ENCODE measurements around the gene SYNE3. TPM values are rescaled to one million over a fixed set of nuclear protein-coding genes. Genes with fewer than 3 reads are reported as not detected.

SYNE3 gene
- total and polyA plus RNA-seq, 9 of the 15 experiments (the other 6 are each of a cell fraction or from before 2014, with no cell fraction given) = 0.04 to 3.1 (median 0.55) TPM

GRCh38 chr14:95496690-95497259, 19.7 kb downstream of the SYNE3 start:
- Histone ChIP-seq H3K36me3 (ENCODE audit: control insufficient read depth, insufficient read depth, low read length) (no peaks in the 10 kb centered on the region), H2AFZ (ENCODE audit: low read depth, low read length) (no peak overlapping the region), H3K79me2 (ENCODE audit: control insufficient read depth, insufficient read depth, low read length) (no peaks in the 10 kb centered on the region), H3K9me1 (ENCODE audit: control insufficient read depth, insufficient read depth, low read length) (no peaks in the 10 kb centered on the region), H3K27ac (ENCODE audit: extremely low read depth, low read depth, low read length) (no peak overlapping the region), H4K20me1 (replicated peaks; ENCODE audit: control insufficient read depth, insufficient read depth, low read length) (no peaks in the 10 kb centered on the region; the same call in 1 of the 2 replicates), H3K4me2 (ENCODE audit: insufficient read depth, low read length) (no peak overlapping the region), H3K9ac (ENCODE audit: insufficient read depth in 1 of 2, low read depth in 2 of 2, low read length in 2 of 2) (no peak overlapping the region), H3K9me3 (replicated peaks; ENCODE audit: control insufficient read depth, insufficient read depth, low read depth, low read length) (no peaks in the 10 kb centered on the region), H3K4me1 (replicated peaks in 1 of 2; ENCODE audit: control insufficient read depth in 2 of 2, insufficient read depth in 2 of 2, low read length in 2 of 2) (no peaks in the 10 kb centered on the region; a peak in 2 of 5 replicates), H3K27me3 (ENCODE audit: control insufficient read depth in 2 of 2, insufficient read depth in 2 of 2, low read length in 2 of 2) (no peaks in the 10 kb centered on the region; a peak in 1 of 5 replicates), H3K4me3 (no peak overlapping the region)
- no TSS peak for BruUV-seq (replicated peaks)
- in situ Hi-C loops (cut with MboI) (no loop called here), intact Hi-C loops (cut with micrococcal nuclease) (no loop called here)
- 40% methylated on average over 4 of the region's 4 CpGs for WGBS (ENCODE audit: insufficient coverage, low coverage, missing lambda C conversion rate)
- TF ChIP-seq SPI1 (IDR thresholded peaks at IDR 0.05; ENCODE audit: borderline replicate concordance, low read depth, low read length) (peak; percentile 44; the same call in 1 of the 2 replicates), ZNF507 (tag; conservative IDR thresholded peaks at IDR 0.05) (peak; percentile 59), CBX5 (IDR thresholded peaks at IDR 0.05; ENCODE audit: borderline replicate concordance, low read depth) (no peak), TAL1 (IDR thresholded peaks at IDR 0.05) (no peak)
- ChIA-PET POLR2A (interaction anchor here (0.6 kb wide), 1 partner anchor 8 kb away, joined by 3 read pairs; no protein-coding TSS in a partner anchor), CTCF (ENCODE audit: low intra/inter-chr PET ratio) (no interaction called here)
- FAIRE-seq = no peak
- ATAC-seq = no peak
- no peak for DNase-seq (ENCODE audit: extremely low read depth in 1 of 4, low spot score in 3 of 4)

DNA sequence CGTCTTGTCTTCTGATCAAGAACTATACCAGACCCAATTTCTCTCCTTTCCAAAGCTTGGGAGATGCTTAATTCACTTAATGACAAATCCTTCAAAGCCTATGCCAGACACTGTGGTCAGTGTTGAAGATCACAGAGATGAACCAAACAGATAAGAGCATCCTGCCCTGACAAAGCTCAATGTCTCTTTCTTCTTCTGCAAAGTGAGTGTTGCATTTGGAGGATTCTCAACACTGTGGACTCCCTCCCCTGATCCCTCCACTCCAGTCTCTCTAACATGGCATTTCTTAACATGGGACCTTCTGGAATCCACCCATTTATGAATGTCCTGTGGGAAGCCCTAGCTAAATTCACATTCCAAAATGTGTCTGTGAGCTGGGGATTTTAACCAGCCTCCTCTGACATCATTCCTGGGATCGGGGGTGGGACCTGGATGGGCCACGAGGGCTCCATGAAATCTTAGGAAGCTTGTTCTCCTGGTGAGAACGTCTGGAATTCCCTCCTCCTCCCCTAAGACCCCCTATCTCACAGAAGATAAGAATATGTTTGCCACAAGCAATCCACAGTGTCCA, 20.3 kb downstream of the SYNE3 start:
- Histone ChIP-seq H3K9me3 (replicated peaks; ENCODE audit: control insufficient read depth, insufficient read depth, low read depth, low read length) (no peaks in the 10 kb centered on the region), H2AFZ (ENCODE audit: low read depth, low read length) (no peak overlapping the region), H3K4me1 (replicated peaks in 1 of 2; ENCODE audit: control insufficient read depth in 2 of 2, insufficient read depth in 2 of 2, low read length in 2 of 2) (no peaks in the 10 kb centered on the region; a peak in 1 of 5 replicates), H3K36me3 (ENCODE audit: control insufficient read depth, insufficient read depth, low read length) (no peaks in the 10 kb centered on the region), H3K79me2 (ENCODE audit: control insufficient read depth, insufficient read depth, low read length) (no peaks in the 10 kb centered on the region), H4K20me1 (replicated peaks; ENCODE audit: control insufficient read depth, insufficient read depth, low read length) (no peaks in the 10 kb centered on the region; the same call in 1 of the 2 replicates), H3K9me1 (ENCODE audit: control insufficient read depth, insufficient read depth, low read length) (no peaks in the 10 kb centered on the region), H3K4me2 (ENCODE audit: insufficient read depth, low read length) (no peak overlapping the region), H3K4me3 (no peak overlapping the region), H3K27ac (ENCODE audit: extremely low read depth, low read depth, low read length) (no peak overlapping the region), H3K27me3 (ENCODE audit: control insufficient read depth in 2 of 2, insufficient read depth in 2 of 2, low read length in 2 of 2) (no peaks in the 10 kb centered on the region; a peak in 1 of 5 replicates), H3K9ac (ENCODE audit: insufficient read depth in 1 of 2, low read depth in 2 of 2, low read length in 2 of 2) (no peak overlapping the region)
- DNase-seq (ENCODE audit: extremely low read depth in 1 of 4, low spot score in 3 of 4) (no peak), FAIRE-seq (no peak), ATAC-seq (no peak)
- intact Hi-C loops (cut with micrococcal nuclease) = no loop called here
- in situ Hi-C loops (cut with MboI) = no loop called here
- ChIA-PET POLR2A (interaction anchor here (0.6 kb wide), 1 partner anchor 9 kb away, joined by 3 read pairs; no protein-coding TSS in a partner anchor), CTCF (ENCODE audit: low intra/inter-chr PET ratio) (no interaction called here)
- 7% methylated on average over 4 of the region's 4 CpGs for WGBS (ENCODE audit: insufficient coverage, low coverage, missing lambda C conversion rate)
- no TSS peak for BruUV-seq (replicated peaks)
- TF ChIP-seq ADNP (tag; IDR thresholded peaks at IDR 0.05) (no peak), ZSCAN32 (CRISPR knock-in tag; IDR thresholded peaks at IDR 0.05) (no peak), HCFC1 (IDR thresholded peaks at IDR 0.05; ENCODE audit: low read depth, low read length) (no peak), ZBTB11 (CRISPR knock-in tag; IDR thresholded peaks at IDR 0.05) (no peak), ZHX1 (conservative IDR thresholded peaks at IDR 0.05; ENCODE audit: low read length) (no peak)
